Psoas muscle (tissue), 8 donors: ENCODE data around the gene INHBB. TPM values are rescaled to one million over a fixed set of nuclear protein-coding genes. Genes with fewer than 3 reads are reported as not detected.

Experiments used
- ATAC-seq, 4 donors: fragments of 200-7000 bp; cut with Tn5 transposase; one replicate each; pipeline ENCODE4 v1.9.1; 2020; ENCODE audit warnings: moderate library complexity in 3 of 4, mild to moderate bottlenecking in 2 of 4
- DNase-seq, 2 donors: peaks; one replicate each; pipeline ENCODE4 v3.0.0-alpha.2; 2020
- H3K27ac ChIP-seq: fragments of 200-600 bp; one replicate; pipeline ENCODE4 v1.8.0; 2022
- H3K27me3 ChIP-seq, 3 donors: fragments of 200-600 bp in 1 of 3; one replicate each; pipeline versions ENCODE4 v1.6.1 to v1.8.0; 2013 to 2022; ENCODE audit warnings: low read length in 2 of 3, mild to moderate bottlenecking in 2 of 3, moderate library complexity in 1 of 3; ENCODE audit not compliant: insufficient read depth in 3 of 3
- H3K36me3 ChIP-seq, 2 donors: fragments of 200-600 bp in 1 of 2; one replicate each; pipeline versions ENCODE4 v1.6.1 to v1.8.0; 2013 to 2022; ENCODE audit warnings: low read depth in 1 of 2, mild to moderate bottlenecking in 1 of 2, moderate library complexity in 1 of 2; ENCODE audit not compliant: insufficient read depth in 1 of 2
- H3K4me1 ChIP-seq: fragments of 200-600 bp; one replicate; pipeline ENCODE4 v1.8.0; 2022
- H3K4me3 ChIP-seq: fragments of 200-600 bp; one replicate; pipeline ENCODE4 v1.8.0; 2022; ENCODE audit warnings: mild to moderate bottlenecking
- H3K9me3 ChIP-seq: fragments of 200-600 bp; one replicate; pipeline ENCODE4 v1.8.0; 2022
- WGBS, 3 donors: extraction: QIAGEN DNeasy Blood & Tissue Kit; methylation state at CpG; one replicate each; pipeline versions ENCODE4 v1.1.6 to v1.1.7; 2013; 5-methylcytosine and 5-hydroxymethylcytosine counted together
- intact Hi-C, 2 donors: fragments of 100-400 bp; cut with DNase I; formaldehyde crosslinking; loops; one replicate each; pipeline versions ENCODE4 v1.11.0 to v1.14.2; 2022
- polyA plus RNA-seq, 3 donors: library from polyadenylated mRNA; stranded (reverse); fragments of 200-250 nt; gene quantifications; one replicate each; pipeline ENCODE4 v1.2.3, GENCODE V29; 2013
- total RNA-seq, 4 donors: library from RNA; stranded (reverse); fragmentation: NEBNext Ultra II Directional in 2 of 4; extraction: Animal tissue kit (Norgen Biotek cat#: 25700) in 2 of 4; gene quantifications; one replicate each; pipeline versions ENCODE4 v1.2.1 to v1.2.4, GENCODE V29; 2021 to 2023
- TF ChIP-seq, protein P1 (sequence below): fragments of 200-600 bp; IDR thresholded peaks from one replicate; pipeline ENCODE4 v1.8.0; 2022; ENCODE audit warnings: antibody characterized with exemption
- donor health status: healthy with polysubstance abuse.
- donor health status: DM: no; HTN: no; CAD: no; lungs with moderate emphysema.
- donor health status: Bipolar disorder and iron deficiency.
- donor health status: healthy.
- donor health status: DM: yes; HTN: yes; CAD: no.
- donor health status: DM: no; HTN: no; CAD: no.
- donor health status: DM: no; HTN: no; CAD: no.
- donor health status: DM: yes; HTN: yes; CAD: no.

The INHBB gene
- total and polyA plus RNA-seq, 7 donors, result 2.9 to 20.0 (median 13.4) TPM

DNA sequence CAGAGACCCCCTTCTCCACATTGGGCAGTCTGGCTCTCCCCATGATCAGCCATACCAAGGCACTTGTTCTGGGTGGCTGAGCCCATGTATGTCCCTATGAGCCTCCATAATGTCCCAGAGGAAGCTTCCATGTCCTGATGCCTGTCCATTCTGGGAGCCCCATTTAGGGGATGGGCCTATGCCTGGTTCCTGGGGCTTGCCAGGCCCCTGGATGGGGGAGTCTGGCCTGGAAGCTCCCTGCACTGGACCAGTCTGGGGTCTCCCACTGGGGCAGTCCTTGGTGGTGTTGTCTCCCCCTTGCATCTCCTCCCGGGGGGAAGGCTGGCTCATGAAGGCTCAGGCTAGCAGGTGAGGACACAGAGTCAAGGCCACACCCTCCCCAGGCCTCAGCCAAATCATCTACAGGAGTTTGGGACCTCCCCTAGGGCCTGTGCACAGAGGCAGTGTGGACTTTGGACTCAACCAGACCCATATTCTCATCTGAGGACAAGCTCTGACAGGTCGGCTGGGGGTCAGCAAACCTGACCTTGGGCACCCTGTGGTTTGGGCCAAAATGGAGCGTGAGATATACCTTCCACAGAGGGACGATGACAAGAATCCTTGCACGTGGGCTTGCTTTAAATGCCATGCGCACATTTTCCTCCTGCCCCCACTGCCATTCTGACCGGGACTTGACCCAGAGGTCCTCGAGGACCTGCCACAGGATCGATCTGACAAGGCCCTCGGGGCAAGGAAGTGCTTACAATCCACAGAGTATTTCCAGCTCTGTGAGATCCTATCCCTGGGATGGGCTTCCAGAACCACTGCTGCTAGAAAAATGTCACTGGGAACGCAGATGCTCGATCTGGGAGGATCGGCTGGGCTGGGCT lies 38.8 kb downstream of the INHBB start:
- peak in 1 of 2 donors; percentile 26 for DNase-seq
- intact Hi-C loops, result no loop called here
- WGBS, 3 donors, result 74 to 80% (median 74%) methylated on average over 13 of the region's 13 CpGs

DNA sequence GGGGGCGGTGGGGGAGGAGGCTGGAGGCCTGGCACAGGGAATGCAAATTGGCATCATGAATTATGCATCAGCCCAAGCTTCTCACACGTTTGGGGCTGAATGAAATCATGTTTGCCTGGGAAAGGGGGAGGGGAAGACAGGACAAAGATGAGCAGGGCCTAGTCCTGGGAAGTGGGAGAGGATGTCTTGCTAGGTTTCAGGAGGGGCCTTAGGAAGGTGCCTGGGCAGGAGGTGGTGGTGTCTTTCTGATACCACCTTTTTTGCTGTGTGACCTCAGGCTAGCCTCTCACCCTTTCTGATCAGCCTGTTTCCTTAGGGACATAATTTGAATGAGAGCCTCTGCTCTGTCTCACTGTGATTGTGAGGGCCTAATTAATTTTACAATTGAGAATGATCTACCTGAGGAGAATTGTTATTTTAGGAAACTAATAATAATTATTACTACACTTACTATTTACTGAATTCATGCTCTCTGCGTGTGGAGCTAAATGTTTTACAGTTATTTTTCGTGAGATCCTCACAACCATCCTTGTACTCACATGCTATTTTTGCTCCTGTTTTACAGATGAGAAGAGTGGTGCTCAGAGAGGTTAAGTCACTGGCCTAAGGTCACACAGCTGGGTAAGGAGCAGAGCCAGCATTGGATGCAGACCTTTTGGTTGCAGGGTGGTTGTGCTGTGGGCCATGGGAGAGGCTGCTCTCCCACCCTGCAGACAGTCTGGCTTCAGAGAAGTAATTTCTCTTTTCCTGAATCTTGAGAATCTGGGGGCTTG lies 39.6 kb downstream of the INHBB start:
- no peak overlapping the region for H3K4me3 ChIP-seq
- TF ChIP-seq, protein P1, sequence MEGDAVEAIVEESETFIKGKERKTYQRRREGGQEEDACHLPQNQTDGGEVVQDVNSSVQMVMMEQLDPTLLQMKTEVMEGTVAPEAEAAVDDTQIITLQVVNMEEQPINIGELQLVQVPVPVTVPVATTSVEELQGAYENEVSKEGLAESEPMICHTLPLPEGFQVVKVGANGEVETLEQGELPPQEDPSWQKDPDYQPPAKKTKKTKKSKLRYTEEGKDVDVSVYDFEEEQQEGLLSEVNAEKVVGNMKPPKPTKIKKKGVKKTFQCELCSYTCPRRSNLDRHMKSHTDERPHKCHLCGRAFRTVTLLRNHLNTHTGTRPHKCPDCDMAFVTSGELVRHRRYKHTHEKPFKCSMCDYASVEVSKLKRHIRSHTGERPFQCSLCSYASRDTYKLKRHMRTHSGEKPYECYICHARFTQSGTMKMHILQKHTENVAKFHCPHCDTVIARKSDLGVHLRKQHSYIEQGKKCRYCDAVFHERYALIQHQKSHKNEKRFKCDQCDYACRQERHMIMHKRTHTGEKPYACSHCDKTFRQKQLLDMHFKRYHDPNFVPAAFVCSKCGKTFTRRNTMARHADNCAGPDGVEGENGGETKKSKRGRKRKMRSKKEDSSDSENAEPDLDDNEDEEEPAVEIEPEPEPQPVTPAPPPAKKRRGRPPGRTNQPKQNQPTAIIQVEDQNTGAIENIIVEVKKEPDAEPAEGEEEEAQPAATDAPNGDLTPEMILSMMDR, result no peak
- H3K27me3 ChIP-seq, result no peaks in the 10 kb centered on the region
- WGBS, 3 donors, result 67 to 72% (median 67%) methylated on average over 4 of the region's 4 CpGs
- ATAC-seq (no peak), DNase-seq (peak in 1 of 2 donors; percentile 20)
- H3K27ac ChIP-seq, result no peak overlapping the region
- H3K36me3 ChIP-seq, result no peaks in the 10 kb centered on the region
- intact Hi-C loops, result no loop called here
- no peaks in the 10 kb centered on the region for H3K4me1 ChIP-seq
- no peaks in the 10 kb centered on the region for H3K9me3 ChIP-seq

More for the DNA sequence above, 38.8 kb downstream of the INHBB start:
- no peaks in the 10 kb centered on the region for H3K36me3 ChIP-seq
- TF ChIP-seq, protein P1, result no peak
- no peak overlapping the region for H3K4me3 ChIP-seq
- ATAC-seq, result peak in 1 of 4 donors; percentile 19
- no peaks in the 10 kb centered on the region for H3K4me1 ChIP-seq
- H3K27me3 ChIP-seq, result no peaks in the 10 kb centered on the region
- H3K27ac ChIP-seq, result no peak overlapping the region
- no peaks in the 10 kb centered on the region for H3K9me3 ChIP-seq

DNA sequence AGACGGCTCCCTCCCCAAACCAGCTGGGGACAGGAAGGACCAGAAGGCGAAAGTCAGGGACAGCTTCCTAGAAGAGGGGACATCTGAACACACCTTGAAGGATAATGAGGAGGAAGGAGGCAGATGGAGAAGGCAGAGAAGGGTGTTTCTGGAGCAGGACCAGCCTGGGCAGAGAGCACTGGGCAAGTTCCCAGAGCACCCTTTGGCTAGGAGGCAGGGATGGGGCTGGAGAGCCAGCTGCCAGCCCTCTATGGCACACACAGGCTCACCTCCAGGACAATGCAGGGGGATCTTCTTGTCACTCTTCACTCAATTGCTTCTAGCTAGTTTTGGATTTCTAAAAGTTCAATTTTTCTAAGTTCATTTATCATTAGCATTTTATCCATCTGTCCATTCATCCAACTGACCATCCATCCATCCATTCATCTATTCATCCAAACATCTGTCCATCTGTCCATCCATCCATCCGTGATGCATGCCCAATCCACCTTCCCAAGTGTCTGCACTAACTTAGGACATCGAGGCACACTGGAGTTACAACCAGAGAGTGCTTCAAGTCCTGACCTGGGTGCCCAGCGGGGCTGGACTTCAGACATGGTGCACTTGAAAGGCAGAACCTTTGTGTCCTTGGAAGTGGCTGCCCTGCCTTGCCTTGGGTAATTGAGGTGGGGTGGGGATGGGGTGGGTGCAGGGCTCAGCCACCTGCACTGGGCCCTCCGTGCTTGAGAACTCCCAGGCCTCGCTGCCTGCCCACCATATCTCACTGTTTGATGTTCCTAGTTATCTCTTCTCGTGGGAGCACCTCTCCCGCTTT lies 42.5 kb downstream of the INHBB start:
- ATAC-seq, result no peak
- 80 to 92% (median 81%) methylated on average over 8 to 9 of the region's 9 CpGs for WGBS, 3 donors
- Histone ChIP-seq H3K4me1 (no peaks in the 10 kb centered on the region), H3K27ac (no peak overlapping the region), H3K4me3 (no peak overlapping the region), H3K36me3 (no peaks in the 10 kb centered on the region), H3K27me3 (no peaks in the 10 kb centered on the region), H3K9me3 (no peaks in the 10 kb centered on the region)
- peak in 1 of 2 donors; percentile 10 for DNase-seq
- intact Hi-C loops, result no loop called here
- TF ChIP-seq, protein P1, result no peak

DNA sequence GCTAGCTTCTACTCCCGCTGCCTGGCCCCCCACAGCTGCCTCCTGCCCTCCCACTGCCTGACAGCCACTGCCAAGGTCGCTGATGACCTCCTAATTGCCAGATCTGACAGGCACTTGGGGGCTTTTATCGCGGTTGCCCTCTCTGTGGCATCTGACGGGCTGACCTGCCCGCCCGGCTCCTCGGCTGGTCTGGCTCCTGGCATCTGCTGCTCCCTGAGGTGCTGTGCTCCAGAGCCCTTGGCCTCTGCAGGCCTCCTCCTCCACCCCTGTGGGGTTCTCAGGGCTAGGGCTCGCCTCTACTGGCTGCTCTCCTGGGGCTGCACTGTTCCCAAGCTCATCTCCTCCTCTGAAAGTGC lies 43.1 kb downstream of the INHBB start:
- no peak for ATAC-seq
- H3K27me3 ChIP-seq, result no peaks in the 10 kb centered on the region
- intact Hi-C loops, result no loop called here
- H3K4me3 ChIP-seq, result no peak overlapping the region
- DNase-seq, result peak in 1 of 2 donors; percentile 30
- 70 to 76% (median 70%) methylated on average over 9 of the region's 9 CpGs for WGBS, 3 donors
- no peaks in the 10 kb centered on the region for H3K9me3 ChIP-seq
- no peaks in the 10 kb centered on the region for H3K36me3 ChIP-seq
- no peaks in the 10 kb centered on the region for H3K4me1 ChIP-seq
- no peak overlapping the region for H3K27ac ChIP-seq
- TF ChIP-seq, protein P1, result no peak
